Left kidney (tissue), 2 donors: ENCODE data around the gene PDE1C. TPM values are rescaled to one million over a fixed set of nuclear protein-coding genes. Genes with fewer than 3 reads are reported as not detected.

Source experiments
- DNase-seq: peaks from one replicate; pipeline ENCODE4 v3.0.0-alpha.2; 2013
- polyA plus RNA-seq: library from polyadenylated mRNA; unstranded; fragments of 120-200 nt; gene quantifications from one replicate; pipeline ENCODE4 v1.2.1, GENCODE V29; 2013; ENCODE audit not compliant: insufficient read length

Gene PDE1C
- polyA plus RNA-seq, 1 donor = 4.6 TPM

GRCh38 chr7:32074787-32075585, 4.8 kb upstream of the PDE1C start:
- no peak for DNase-seq

- no peak for DNase-seq
These were observed 3.3 kb upstream of the PDE1C start for GRCh38 chr7:32073533-32073932.

GRCh38 chr7:32072397-32072796, 2.2 kb upstream of the PDE1C start:
- no peak for DNase-seq

GRCh38 chr7:32071466-32072091, 1.4 kb upstream of the PDE1C start:
- DNase-seq = no peak

GRCh38 chr7:32070051-32070405, 179 bp downstream of the PDE1C start:
- no peak for DNase-seq

- DNase-seq = no peak
These were observed 1.0 kb downstream of the PDE1C start for GRCh38 chr7:32069116-32069650.

- no peak for DNase-seq
These were observed 1.7 kb downstream of the PDE1C start for GRCh38 chr7:32068411-32069101.

- DNase-seq = no peak
These were observed 3.8 kb downstream of the PDE1C start for GRCh38 chr7:32066441-32066840.

GRCh38 chr7:32063614-32064013, 6.6 kb downstream of the PDE1C start:
- DNase-seq = no peak

- no peak for DNase-seq
These were observed 8.1 kb downstream of the PDE1C start for GRCh38 chr7:32062150-32062549.

- no peak for DNase-seq
These were observed 8.9 kb downstream of the PDE1C start for GRCh38 chr7:32061346-32061745.

GRCh38 chr7:32059289-32060011, 10.8 kb downstream of the PDE1C start:
- no peak for DNase-seq

GRCh38 chr7:32058002-32058401, 12.2 kb downstream of the PDE1C start:
- DNase-seq = no peak

GRCh38 chr7:32056767-32057166, 13.4 kb downstream of the PDE1C start:
- no peak for DNase-seq

GRCh38 chr7:32053204-32053603, 17.0 kb downstream of the PDE1C start:
- no peak for DNase-seq

GRCh38 chr7:32051128-32051527, 19.1 kb downstream of the PDE1C start:
- DNase-seq = no peak

- DNase-seq = no peak
These were observed 20.6 kb downstream of the PDE1C start for GRCh38 chr7:32049599-32049998.

- peak; percentile 18 for DNase-seq
These were observed 21.2 kb downstream of the PDE1C start for GRCh38 chr7:32048970-32049491.

- DNase-seq = no peak
These were observed 22.4 kb downstream of the PDE1C start for GRCh38 chr7:32047801-32048200.

- DNase-seq = no peak
These were observed 23.1 kb downstream of the PDE1C start for GRCh38 chr7:32047075-32047474.

GRCh38 chr7:32045228-32045627, 25.0 kb downstream of the PDE1C start:
- DNase-seq = no peak

- no peak for DNase-seq
These were observed 25.5 kb downstream of the PDE1C start for GRCh38 chr7:32044739-32045138.
